HG03460 (cell line): ENCODE data around the gene TBCD.
"Not testable (repeated sequence)": the region's sequence is repeated elsewhere in the genome, so short reads cannot be mapped to it uniquely, and the experiment has no call there.

Experiments used
- ATAC-seq: cut with Tn5 transposase; IDR thresholded peaks from one replicate; pipeline ENCODE4 v1.9.1; 2021; ENCODE audit not compliant: unreplicated experiment

TBCD gene

DNA sequence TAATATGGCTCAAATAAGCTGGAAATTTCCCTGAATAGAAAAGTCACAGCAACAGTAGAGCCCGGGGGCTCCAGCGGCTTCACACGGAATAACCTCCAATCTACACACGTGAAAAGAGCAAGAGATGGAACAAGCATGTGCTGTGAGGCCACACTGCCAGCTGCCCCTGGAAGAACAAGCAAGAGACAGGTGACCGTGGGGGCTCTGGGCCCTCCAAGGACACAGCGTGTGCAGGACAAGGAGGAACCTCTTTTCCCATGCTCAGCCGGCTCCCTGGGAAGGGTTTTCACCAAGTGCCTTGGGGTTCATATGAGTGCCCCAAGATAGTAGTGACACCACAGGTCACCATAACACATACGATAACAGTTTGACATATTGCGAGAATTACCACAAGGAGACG is 198.1 kb downstream of the TBCD start:
- ATAC-seq = no peak

DNA sequence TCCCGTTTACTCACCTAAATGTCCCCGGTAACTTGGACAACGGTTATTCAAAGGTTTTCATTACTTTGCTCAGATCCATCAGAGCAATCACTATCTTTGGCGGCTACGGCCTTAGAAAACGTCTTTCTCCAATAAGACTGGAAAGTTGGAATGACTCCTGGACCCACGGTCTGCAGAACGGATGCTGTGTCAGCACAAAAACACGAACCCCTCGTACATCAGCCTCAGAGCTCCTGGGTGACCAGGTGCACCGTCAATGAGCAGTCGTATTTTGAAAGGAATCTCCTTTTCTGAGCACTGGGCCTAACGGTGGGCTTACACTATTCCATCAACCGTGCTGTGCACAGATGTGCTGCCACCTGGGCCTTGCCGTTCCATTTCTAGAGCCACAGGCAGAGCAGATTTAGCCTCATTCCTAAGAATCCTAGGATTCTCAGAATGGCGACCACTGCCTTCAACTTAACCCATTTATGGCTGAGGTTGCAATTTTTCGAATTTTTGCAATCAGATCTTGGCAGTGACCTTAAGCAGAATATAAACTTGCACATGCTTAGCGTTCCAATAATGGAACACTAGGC is 198.7 kb downstream of the TBCD start:
- ATAC-seq = no peak

- no peak for ATAC-seq
These were observed 200.2 kb downstream of the TBCD start for GRCh38 chr17:82952019-82952418.

DNA sequence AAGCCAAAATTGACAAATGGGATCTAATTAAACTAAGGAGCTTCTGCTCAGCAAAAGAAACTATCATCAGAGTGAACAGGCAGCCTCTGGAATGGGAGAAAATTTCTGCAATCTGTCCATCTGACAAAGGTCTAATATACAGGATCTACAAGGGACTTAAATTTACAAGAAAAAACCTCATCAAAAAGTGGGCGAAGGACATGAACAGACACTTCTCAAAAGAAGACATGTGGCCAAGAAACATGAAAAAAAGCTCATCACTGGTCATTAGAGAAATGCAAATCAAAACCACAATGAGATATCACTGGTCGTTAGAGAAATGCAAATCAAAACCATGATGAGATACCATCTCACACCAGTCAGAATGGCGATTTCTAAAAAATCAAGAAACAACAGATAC is 203.2 kb downstream of the TBCD start:
- ATAC-seq = not testable (repeated sequence)

DNA sequence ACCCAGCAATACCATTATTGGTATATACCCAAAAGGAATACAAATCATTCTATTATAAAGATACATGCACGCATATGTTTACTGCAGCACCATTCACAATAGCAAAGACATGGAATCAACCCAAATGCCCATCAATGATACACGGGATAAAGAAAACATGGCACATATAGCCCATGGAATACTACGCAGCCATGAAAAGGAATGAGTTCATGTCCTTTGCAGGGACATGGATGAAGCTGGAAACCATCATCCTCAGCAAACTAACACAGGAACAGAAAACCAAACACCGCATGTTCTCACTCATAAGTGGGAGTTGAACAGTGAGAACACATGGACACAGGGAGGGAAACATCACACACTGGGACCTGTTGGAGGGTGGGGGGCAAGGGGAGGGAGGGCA is 203.8 kb downstream of the TBCD start:
- not testable (repeated sequence) for ATAC-seq

DNA sequence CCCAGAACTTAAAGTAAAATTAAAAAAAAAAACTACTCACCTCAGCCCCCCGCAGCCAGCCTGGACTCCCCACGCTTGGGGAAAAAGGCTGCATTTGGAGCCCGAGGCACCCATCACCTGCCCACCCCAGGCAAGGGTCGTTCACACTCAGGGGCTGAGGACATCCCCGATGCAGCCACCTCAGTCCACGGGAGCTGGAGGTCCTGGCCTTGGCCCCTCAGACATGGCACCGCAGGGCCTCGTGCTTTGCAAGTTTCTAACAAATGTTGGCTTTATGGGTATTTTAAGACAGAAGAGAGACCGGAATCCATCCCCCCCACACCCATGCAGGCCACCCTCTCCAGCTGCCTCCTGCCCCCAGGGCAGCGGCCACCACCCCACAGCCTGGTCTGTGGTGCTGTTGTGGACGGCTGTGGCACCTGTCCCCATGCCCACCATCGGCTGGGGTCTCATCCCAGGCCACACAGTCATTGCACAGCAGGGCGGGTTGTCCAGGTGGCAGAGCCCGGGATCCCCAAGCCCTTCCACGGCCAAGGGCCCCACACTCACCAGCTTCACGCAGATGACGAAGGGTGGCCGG is 204.4 kb downstream of the TBCD start:
- no peak for ATAC-seq

- ATAC-seq = no peak
These were observed 205.0 kb downstream of the TBCD start for GRCh38 chr17:82956726-82957468.

GRCh38 chr17:82957469-82957795 is 205.6 kb downstream of the TBCD start:
- no peak for ATAC-seq

- no peak for ATAC-seq
These were observed 206.2 kb downstream of the TBCD start for GRCh38 chr17:82957961-82958561.

DNA sequence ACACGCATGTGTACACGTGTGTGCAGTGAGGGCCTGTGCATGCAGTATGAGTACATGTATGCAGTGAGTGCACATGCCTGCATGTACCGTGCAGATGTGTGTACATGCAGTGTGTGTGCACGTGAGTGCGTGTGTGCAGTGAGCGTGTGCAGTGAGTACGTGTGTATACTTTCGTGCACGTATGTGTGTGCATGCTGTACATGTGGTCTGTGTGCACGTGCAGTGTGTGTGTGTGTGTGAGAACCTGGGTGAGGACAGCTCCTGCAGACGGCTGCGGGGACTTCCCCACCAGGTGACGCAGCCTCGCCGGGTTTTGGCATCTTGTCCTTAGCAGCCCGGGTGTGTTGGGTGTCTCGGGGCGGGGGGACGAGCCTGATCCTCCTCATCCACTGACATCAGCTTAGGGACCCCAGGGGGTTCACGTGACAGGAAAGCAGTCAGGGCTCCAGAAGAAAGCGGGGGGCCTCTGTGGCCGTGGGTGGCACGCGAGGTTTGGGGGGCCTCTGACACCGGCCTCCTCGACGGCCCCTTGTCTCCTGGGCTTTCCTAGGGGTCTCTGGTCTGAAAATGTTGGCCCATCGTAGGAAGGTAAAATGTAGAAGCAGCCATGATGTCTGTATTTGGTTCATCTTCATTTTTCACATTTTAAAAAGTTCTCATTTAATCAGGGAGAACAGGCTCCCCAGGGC is 207.5 kb downstream of the TBCD start:
- ATAC-seq = no peak

DNA sequence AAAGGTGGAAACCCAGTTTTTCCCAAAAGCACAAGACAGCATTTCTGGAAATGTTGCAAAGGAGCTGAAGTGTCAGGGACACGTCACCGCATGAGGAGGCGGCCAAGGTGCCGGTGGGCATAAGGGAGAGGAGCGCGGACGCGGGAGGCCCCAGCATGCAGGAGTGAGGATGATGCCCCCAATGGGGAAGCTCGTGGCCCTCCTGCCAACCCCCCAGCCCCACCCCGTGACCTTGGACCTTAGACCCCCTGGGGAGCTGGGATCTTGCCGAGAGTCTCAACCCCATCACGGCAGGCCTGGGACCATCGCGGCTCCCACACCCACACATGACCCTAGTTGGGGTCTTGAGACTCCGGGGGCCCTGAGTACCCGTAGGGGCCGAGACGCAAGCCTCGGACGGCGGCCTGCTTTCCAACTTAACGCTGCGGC is 208.1 kb downstream of the TBCD start:
- no peak for ATAC-seq

- ATAC-seq = no peak
These were observed 208.8 kb downstream of the TBCD start for GRCh38 chr17:82960419-82961271.

GRCh38 chr17:82961366-82962162 is 209.7 kb downstream of the TBCD start:
- ATAC-seq = no peak

DNA sequence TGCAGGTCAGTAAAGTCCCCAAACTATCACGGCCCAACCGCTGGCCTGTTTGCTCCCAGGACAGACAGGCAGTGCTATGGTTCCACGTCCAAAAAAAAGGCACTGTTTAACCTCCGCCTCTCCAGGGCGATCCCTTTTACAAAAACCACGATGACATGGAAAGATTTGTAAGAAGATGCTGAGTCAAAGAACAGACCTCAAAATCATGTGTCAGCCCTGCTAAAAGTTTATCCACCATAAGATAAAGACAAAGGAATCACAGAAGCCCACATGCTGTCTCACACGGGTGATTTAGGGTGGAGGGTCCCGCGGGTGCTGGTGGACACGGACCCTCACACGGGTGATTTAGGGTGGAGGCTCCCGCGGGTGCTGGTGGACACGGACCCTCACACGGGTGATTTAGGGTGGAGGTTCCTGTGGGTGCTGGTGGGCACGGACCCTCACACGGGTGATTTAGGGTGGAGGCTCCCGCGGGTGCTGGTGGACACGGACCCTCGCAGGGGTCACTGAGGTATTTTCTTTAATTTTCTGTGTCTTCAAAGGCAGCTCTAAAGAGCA is 210.4 kb downstream of the TBCD start:
- no peak for ATAC-seq

DNA sequence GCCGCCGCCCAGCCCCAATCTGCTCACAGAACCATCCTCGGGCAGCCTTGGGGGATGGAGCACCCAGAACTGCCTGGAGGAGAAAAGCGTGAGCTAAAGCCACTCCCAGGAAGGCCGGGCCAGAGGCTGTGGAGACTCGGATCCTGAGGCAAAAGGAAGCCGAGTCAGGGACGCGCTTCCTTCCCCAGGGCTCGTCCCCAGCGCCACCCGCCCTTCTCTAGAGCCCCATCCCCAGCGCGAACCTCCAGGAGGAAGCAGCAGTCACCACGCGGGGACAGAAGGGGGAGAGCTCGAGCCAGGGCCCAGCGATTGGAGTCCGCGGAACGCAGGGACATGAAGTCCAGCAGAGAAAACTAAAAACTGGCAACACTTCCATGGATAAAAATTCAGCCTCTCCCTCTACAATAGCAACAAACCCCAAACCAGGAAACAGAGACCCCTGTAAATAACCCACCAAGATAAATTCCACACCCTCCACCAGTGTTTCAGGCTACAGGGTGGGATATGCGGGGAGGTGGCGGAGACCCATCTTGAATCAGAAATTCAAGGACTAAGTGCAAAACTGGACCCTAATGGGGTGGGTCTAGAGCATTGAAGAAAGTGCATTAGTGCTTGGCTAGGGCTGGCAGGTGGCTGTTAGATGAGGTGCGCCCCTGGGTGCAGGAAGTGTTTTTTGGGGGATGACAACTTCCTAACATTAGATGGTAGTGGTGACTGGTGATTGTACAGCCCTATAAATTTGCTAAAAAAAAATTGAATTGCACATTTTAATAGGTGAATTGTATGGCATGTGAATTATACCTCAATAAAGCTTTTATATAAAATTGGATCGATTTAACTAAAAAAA is 211.5 kb downstream of the TBCD start:
- no peak for ATAC-seq

DNA sequence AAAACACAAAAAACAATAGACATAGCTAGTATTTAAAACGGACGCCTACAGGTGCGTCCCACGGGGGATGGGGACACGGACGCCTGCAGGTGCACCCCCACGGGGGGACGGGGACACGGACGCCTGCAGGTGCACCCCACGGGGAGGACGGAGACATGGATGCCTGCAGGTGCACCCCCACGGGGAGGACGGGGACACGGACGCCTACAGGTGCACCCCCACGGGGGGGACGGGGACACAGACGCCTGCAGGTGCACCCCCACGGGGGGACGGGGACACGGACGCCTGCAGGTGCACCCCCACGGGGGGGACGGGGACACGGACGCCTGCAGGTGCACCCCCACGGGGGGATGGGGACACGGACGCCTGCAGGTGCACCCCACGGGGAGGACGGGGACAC is 212.6 kb downstream of the TBCD start:
- ATAC-seq = not testable (repeated sequence)

DNA sequence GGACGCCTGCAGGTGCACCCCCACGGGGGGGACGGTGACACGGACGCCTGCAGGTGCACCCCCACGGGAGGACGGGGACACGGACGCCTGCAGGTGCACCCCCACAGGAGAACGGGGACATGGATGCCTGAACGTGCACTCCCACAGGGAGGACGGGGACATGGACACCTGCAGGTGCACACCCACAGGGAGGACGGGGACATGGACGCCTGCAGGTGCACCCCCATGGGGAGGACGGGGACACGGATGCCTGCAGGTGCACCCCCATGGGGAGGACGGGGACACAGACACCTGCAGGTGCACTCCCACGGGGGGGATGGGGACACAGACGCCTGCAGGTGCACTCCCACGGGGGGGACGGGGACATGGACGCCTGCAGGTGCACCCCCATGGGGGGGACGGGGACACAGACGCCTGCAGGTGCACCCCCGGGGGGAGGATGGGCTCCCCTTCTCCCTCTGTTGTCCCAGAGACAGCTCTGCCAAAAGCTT is 213.0 kb downstream of the TBCD start:
- ATAC-seq = no peak

- ATAC-seq = no peak
These were observed 213.5 kb downstream of the TBCD start for GRCh38 chr17:82965371-82965770.

DNA sequence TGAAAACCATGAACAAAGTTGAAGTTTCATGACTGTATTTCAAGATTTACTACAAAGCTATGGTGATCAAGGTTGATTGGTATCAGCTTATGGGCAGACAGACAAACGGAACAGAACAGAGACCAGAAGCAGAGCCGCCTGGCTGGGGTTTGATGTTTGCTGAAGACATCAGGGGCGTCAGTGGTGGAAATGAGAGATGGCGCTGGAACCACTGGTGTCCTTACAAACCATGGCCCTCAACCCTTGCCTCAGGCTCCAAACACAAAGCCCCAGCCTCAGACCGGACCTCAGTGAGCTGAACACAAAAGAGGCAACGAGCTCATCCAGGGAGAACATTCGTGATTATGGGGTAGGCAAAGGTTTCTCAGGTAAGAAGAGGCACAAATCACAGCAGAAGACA is 214.6 kb downstream of the TBCD start:
- no peak for ATAC-seq
